Retinal pigment epithelial cell (primary cell): Measurements from ENCODE around the gene UBASH3B.

Experiments used
- DNase-seq: peaks from one replicate; pipeline ENCODE4 v3.0.0-alpha.2; 2010; ENCODE audit warnings: low read depth
- H3K4me3 ChIP-seq: 2 replicates; pipeline ENCODE4 v1.5.1; 2011; ENCODE audit warnings: mild to moderate bottlenecking, low read length, control low read depth, moderate library complexity
- TF ChIP-seq, protein P1 (sequence below): conservative IDR thresholded peaks from 2 replicates; pipeline ENCODE4 v1.5.1; 2011; ENCODE audit warnings: low read depth, low read length, control low read depth, inconsistent platforms

UBASH3B gene

GRCh38 chr11:122677256-122677655 lies 21.7 kb downstream of the UBASH3B start:
- no peak overlapping the region for H3K4me3 ChIP-seq
- no peak for DNase-seq
- TF ChIP-seq, protein P1, sequence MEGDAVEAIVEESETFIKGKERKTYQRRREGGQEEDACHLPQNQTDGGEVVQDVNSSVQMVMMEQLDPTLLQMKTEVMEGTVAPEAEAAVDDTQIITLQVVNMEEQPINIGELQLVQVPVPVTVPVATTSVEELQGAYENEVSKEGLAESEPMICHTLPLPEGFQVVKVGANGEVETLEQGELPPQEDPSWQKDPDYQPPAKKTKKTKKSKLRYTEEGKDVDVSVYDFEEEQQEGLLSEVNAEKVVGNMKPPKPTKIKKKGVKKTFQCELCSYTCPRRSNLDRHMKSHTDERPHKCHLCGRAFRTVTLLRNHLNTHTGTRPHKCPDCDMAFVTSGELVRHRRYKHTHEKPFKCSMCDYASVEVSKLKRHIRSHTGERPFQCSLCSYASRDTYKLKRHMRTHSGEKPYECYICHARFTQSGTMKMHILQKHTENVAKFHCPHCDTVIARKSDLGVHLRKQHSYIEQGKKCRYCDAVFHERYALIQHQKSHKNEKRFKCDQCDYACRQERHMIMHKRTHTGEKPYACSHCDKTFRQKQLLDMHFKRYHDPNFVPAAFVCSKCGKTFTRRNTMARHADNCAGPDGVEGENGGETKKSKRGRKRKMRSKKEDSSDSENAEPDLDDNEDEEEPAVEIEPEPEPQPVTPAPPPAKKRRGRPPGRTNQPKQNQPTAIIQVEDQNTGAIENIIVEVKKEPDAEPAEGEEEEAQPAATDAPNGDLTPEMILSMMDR: no peak

DNA sequence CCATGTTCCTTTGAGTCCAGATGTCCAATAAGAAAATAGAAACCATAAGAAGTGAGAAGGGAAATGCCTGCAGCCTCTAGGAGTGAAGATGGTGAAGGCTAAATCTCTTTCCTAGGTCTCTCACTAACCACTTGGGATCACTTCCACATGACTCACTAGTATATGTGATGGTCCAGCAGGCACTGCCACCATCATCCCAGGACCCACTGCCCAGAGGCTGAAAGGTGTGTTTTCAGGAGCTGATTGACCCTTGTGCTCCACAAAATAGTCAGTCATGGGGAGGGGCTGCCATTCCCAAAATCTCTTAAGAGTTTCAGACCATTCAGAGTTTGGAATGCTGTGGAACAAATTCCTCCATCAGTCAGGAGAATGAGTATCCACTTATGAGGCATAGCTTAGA lies 22.9 kb downstream of the UBASH3B start:
- no peak overlapping the region for H3K4me3 ChIP-seq
- TF ChIP-seq, protein P1: no peak
- no peak for DNase-seq

DNA sequence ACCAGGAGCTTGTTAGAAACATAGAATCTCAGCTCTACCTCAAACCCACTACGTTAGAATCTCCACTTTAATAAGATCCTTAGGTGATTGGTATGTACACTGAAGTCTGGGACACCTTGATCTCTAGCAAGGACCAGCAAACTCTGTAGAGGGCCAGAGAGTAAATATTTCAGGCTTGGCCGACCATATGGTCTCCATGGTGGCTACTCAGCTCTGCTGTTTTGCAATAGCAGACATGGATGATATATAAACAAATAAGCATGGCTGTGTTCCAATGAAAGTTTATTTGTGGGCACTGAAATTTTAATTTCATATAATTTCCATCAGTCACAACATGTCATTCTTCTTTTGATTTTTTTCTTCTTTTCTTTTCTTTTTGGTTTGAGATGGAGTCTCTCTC lies 23.9 kb downstream of the UBASH3B start:
- no peak overlapping the region for H3K4me3 ChIP-seq
- TF ChIP-seq, protein P1: no peak
- no peak for DNase-seq

DNA sequence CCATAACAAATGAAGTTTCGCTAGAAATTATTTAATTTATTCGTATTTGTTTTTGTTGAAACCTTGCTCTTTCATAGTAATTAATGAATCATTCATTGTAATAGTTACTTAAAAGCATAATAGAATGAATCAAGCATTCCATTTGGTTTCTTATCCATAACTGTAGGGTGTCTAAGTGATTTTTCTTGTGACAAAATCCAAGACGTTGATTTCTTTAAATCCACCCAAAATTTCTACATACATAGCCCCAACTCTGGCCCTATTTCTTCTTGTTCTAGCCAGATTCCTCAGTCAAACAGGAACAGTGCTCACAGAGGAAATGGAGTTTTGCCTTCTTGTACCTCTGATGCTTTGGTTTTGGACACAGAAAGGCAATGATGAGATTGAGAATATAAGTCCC lies 25.5 kb downstream of the UBASH3B start:
- H3K4me3 ChIP-seq: no peak overlapping the region
- DNase-seq: no peak
- TF ChIP-seq, protein P1: no peak

DNA sequence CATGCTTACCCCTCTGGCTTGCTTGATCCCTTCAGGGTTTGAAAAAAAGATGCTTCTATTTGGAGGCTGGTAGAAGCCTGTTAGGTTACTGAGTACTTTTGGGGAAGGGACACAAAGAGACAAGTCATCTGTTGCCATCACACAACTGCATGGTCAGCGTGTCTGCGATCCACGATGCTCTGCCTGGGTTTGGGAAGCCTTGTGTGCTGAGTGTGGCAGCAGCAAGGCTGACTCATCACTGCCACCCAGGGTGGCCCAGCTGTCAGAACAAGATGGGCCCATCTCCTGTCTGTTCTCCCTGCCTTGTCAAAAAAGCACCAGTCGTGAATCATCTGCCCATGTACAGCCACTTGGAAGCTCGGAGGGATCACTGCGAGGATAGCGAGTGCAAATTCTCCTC lies 26.2 kb downstream of the UBASH3B start:
- no peak for DNase-seq
- no peak overlapping the region for H3K4me3 ChIP-seq
- TF ChIP-seq, protein P1: no peak

GRCh38 chr11:122682464-122682863 lies 26.9 kb downstream of the UBASH3B start:
- no peak for DNase-seq
- TF ChIP-seq, protein P1: no peak
- no peak overlapping the region for H3K4me3 ChIP-seq

- TF ChIP-seq, protein P1: no peak
- DNase-seq: no peak
- no peak overlapping the region for H3K4me3 ChIP-seq
These were observed 29.5 kb downstream of the UBASH3B start for GRCh38 chr11:122685041-122685440.
